B cell (primary cell): ENCODE data around the gene TBC1D1. TPM values are rescaled to one million over a fixed set of nuclear protein-coding genes. Genes with fewer than 3 reads are reported as not detected.

Experiments used
- ATAC-seq: fragments of 200-7000 bp; cut with Tn5 transposase; one replicate; pipeline ENCODE4 v1.10.0; 2021; ENCODE audit warnings: low read depth, mild to moderate bottlenecking, moderate number of reproducible peaks, moderate library complexity
- CTCF ChIA-PET: fragments of 350-600 bp; sonication (Branson Sonifier 250); formaldehyde crosslinking; loops from one replicate; lab custom pipeline; 2021; ENCODE audit warnings: antibody characterized with exemption, inconsistent platforms; lab: Charles Lee
- POLR2A ChIA-PET: fragments of 350-600 bp; sonication (Branson Sonifier 250); formaldehyde crosslinking; loops from one replicate; lab custom pipeline; 2021; ENCODE audit warnings: antibody characterized with exemption; lab: Charles Lee
- DNase-seq: peaks from one replicate; pipeline ENCODE4 v3.0.0; 2013
- H2AFZ ChIP-seq: 2 replicates; pipeline ENCODE4 v1.6.1; 2012; ENCODE audit warnings: mild to moderate bottlenecking, low read depth, low read length; ENCODE audit not compliant: insufficient read depth, poor library complexity, severe bottlenecking
- H3K27ac ChIP-seq, 2 donors: 1 replicate in 1 of 2; 2 replicates in 1 of 2; pipeline ENCODE4 v1.5.1; 2012 to 2013; ENCODE audit warnings: low read length in 2 of 2, mild to moderate bottlenecking in 2 of 2, moderate library complexity in 1 of 2
- H3K27me3 ChIP-seq, 4 experiments: fragments of 200-600 bp in 1 of 4; sonication (generic) in 1 of 4; replicated peaks in 1 of 4; 1 replicate in 2 of 4; 2 replicates in 2 of 4; pipeline versions ENCODE4 v1.6.1 to v1.7.0; 2013 to 2016; ENCODE audit warnings: low read length in 3 of 4, mild to moderate bottlenecking in 2 of 4, mixed read lengths in 1 of 4, moderate library complexity in 1 of 4; ENCODE audit not compliant: insufficient read depth in 4 of 4, control insufficient read depth in 3 of 4; ENCODE audit errors: control extremely low read depth in 1 of 4
- H3K36me3 ChIP-seq, 2 experiments: replicated peaks in 1 of 2; 1 replicate in 1 of 2; 2 replicates in 1 of 2; pipeline versions ENCODE4 v1.6.1 to v1.7.1; 2013; ENCODE audit warnings: low read length in 1 of 2; ENCODE audit not compliant: insufficient read depth in 2 of 2, control insufficient read depth in 1 of 2; ENCODE audit errors: control extremely low read depth in 1 of 2, extremely low read depth in 1 of 2
- H3K4me1 ChIP-seq, 2 donors: fragments of 200-600 bp in 1 of 2; sonication (generic) in 1 of 2; 1 replicate in 1 of 2; 2 replicates in 1 of 2; pipeline versions ENCODE4 v1.5.1 to v1.6.1; 2013 to 2017; ENCODE audit warnings: low read length in 2 of 2; ENCODE audit not compliant: control insufficient read depth in 2 of 2, insufficient read depth in 2 of 2
- H3K4me2 ChIP-seq: replicated peaks from 2 replicates; pipeline ENCODE3; 2012; ENCODE audit warnings: mild to moderate bottlenecking, low read depth, low read length; ENCODE audit not compliant: poor library complexity, severe bottlenecking
- H3K4me3 ChIP-seq, 5 experiments: fragments of 200-600 bp in 1 of 5; sonication (generic) in 1 of 5; 1 replicate in 3 of 5; 2 replicates in 2 of 5; pipeline versions ENCODE4 v1.5.1 to v1.7.0; 2011 to 2016; ENCODE audit warnings: low read length in 4 of 5, mild to moderate bottlenecking in 4 of 5, low read depth in 2 of 5, control low read depth in 1 of 5, moderate library complexity in 1 of 5; ENCODE audit not compliant: insufficient read depth in 1 of 5; ENCODE audit errors: control extremely low read depth in 1 of 5, extremely low read depth in 1 of 5
- H3K79me2 ChIP-seq: fragments of 200-600 bp; sonication (generic); one replicate; pipeline ENCODE4 v1.6.0; 2016; ENCODE audit warnings: low read length; ENCODE audit not compliant: control insufficient read depth, insufficient read depth
- H3K9ac ChIP-seq: fragments of 200-600 bp; sonication (generic); 2 replicates; pipeline ENCODE4 v1.6.1; 2017; ENCODE audit warnings: mild to moderate bottlenecking, low read length, moderate library complexity
- H3K9me3 ChIP-seq, 3 donors: one replicate each; pipeline versions ENCODE4 v1.6.1 to v1.7.1; 2013; ENCODE audit warnings: low read length in 2 of 3; ENCODE audit not compliant: control insufficient read depth in 2 of 3, insufficient read depth in 1 of 3; ENCODE audit errors: control extremely low read depth in 1 of 3
- H4K20me1 ChIP-seq: 2 replicates; pipeline ENCODE4 v1.6.0; 2012; ENCODE audit warnings: mild to moderate bottlenecking, low read length; ENCODE audit not compliant: insufficient read depth, control insufficient read depth, poor library complexity, severe bottlenecking
- H3K27ac Mint-ChIP-seq: one replicate; pipeline ENCODE4 v1.8.0; 2021; ENCODE audit warnings: mixed read lengths
- H3K27me3 Mint-ChIP-seq: one replicate; pipeline ENCODE4 v1.8.0; 2021; ENCODE audit warnings: mixed read lengths
- H3K4me1 Mint-ChIP-seq: one replicate; pipeline ENCODE4 v1.8.0; 2021; ENCODE audit warnings: mixed read lengths
- H3K4me3 Mint-ChIP-seq: one replicate; pipeline ENCODE4 v1.8.0; 2021; ENCODE audit warnings: mixed read lengths
- H3K9me3 Mint-ChIP-seq: one replicate; pipeline ENCODE4 v1.8.0; 2022; ENCODE audit warnings: mixed read lengths; ENCODE audit not compliant: insufficient read depth
- EZH2 ChIP-seq: IDR thresholded peaks from 2 replicates; pipeline ENCODE4 v1.6.1; 2012; ENCODE audit warnings: borderline replicate concordance, low read depth, mild to moderate bottlenecking, moderate library complexity, low read length; ENCODE audit not compliant: insufficient read depth, poor library complexity, severe bottlenecking
- WGBS: methylation state at CpG from one replicate; pipeline ENCODE4 v1.1.5; 2013; ENCODE audit warnings: missing lambda C conversion rate; ENCODE audit not compliant: insufficient coverage; 5-methylcytosine and 5-hydroxymethylcytosine counted together
- intact Hi-C: fragments of 100-400 bp; cut with micrococcal nuclease; formaldehyde crosslinking; loops from one replicate; pipeline ENCODE4 v1.10.0; 2022
- polyA plus RNA-seq: library from polyadenylated mRNA; depleted of rRNA; stranded (reverse); fragments of >200 nt; gene quantifications from 2 replicates; pipeline ENCODE4 v1.2.3, GENCODE V29; 2012
- total RNA-seq, 2 donors: library from RNA; stranded (reverse); fragments of 120-200 nt in 1 of 2; gene quantifications; 1 replicate in 1 of 2; 2 replicates in 1 of 2; pipeline versions ENCODE4 v1.2.3 to v1.2.4, GENCODE V29; 2013 to 2022
- TF ChIP-seq, protein P1 (sequence below): fragments of 200-600 bp; IDR thresholded peaks from one replicate; pipeline ENCODE4 v1.8.0; 2022; ENCODE audit warnings: antibody characterized with exemption, mild to moderate bottlenecking

Gene TBC1D1
- total and polyA plus RNA-seq, 2 donors (not counting 1 experiment from before 2014, with no cell fraction given): 88.2 to 98.7 TPM

DNA sequence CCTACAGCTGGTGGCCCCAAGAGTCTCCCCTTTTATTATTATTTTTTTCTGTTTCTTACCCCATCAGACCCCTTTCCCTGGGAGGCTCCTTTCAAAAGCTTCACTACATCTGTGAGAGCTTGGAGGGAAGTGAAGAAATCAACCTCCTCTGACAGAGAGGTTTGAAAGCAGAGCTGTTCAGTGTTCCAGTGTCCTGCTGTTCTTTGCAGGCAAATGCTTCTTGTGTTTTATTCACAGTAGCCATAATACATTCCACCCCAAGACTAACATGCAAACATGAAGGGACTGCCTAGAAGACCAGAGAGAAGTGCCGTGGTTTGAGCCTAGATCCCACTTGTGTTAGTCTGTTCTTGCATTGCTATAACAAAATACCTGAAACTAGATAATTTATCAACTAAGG, 261.4 kb downstream of the TBC1D1 start:
- no peak for DNase-seq
- no peak overlapping the region for H3K4me2 ChIP-seq
- H3K4me1 Mint-ChIP-seq: peaks cover 26% of the 10 kb centered on the region
- CTCF ChIA-PET: no interaction called here
- H3K9me3 ChIP-seq: peaks cover 0 to 3% (median 0%) of the 10 kb centered on the region in 3 donors
- H3K4me1 ChIP-seq: peaks cover 18 to 25% of the 10 kb centered on the region in 2 donors
- H3K27ac ChIP-seq: no peak overlapping the region
- H3K9me3 Mint-ChIP-seq: no peaks in the 10 kb centered on the region
- H3K4me3 ChIP-seq: no peak overlapping the region
- POLR2A ChIA-PET: no interaction called here
- no CpG with 5 or more reads among the region's 1 CpG for WGBS
- intact Hi-C loops: no loop called here
- no peak overlapping the region for H3K27ac Mint-ChIP-seq
- no peak overlapping the region for H3K9ac ChIP-seq
- H3K27me3 ChIP-seq: no peaks in the 10 kb centered on the region
- TF ChIP-seq, protein P1, sequence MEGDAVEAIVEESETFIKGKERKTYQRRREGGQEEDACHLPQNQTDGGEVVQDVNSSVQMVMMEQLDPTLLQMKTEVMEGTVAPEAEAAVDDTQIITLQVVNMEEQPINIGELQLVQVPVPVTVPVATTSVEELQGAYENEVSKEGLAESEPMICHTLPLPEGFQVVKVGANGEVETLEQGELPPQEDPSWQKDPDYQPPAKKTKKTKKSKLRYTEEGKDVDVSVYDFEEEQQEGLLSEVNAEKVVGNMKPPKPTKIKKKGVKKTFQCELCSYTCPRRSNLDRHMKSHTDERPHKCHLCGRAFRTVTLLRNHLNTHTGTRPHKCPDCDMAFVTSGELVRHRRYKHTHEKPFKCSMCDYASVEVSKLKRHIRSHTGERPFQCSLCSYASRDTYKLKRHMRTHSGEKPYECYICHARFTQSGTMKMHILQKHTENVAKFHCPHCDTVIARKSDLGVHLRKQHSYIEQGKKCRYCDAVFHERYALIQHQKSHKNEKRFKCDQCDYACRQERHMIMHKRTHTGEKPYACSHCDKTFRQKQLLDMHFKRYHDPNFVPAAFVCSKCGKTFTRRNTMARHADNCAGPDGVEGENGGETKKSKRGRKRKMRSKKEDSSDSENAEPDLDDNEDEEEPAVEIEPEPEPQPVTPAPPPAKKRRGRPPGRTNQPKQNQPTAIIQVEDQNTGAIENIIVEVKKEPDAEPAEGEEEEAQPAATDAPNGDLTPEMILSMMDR: no peak
- TF ChIP-seq EZH2: no peak
- ATAC-seq: no peak
- no peak overlapping the region for H3K4me3 Mint-ChIP-seq
- no peaks in the 10 kb centered on the region for H3K79me2 ChIP-seq
- H3K27me3 Mint-ChIP-seq: no peaks in the 10 kb centered on the region
- no peaks in the 10 kb centered on the region for H4K20me1 ChIP-seq
- H2AFZ ChIP-seq: no peak overlapping the region
- no peaks in the 10 kb centered on the region for H3K36me3 ChIP-seq

DNA sequence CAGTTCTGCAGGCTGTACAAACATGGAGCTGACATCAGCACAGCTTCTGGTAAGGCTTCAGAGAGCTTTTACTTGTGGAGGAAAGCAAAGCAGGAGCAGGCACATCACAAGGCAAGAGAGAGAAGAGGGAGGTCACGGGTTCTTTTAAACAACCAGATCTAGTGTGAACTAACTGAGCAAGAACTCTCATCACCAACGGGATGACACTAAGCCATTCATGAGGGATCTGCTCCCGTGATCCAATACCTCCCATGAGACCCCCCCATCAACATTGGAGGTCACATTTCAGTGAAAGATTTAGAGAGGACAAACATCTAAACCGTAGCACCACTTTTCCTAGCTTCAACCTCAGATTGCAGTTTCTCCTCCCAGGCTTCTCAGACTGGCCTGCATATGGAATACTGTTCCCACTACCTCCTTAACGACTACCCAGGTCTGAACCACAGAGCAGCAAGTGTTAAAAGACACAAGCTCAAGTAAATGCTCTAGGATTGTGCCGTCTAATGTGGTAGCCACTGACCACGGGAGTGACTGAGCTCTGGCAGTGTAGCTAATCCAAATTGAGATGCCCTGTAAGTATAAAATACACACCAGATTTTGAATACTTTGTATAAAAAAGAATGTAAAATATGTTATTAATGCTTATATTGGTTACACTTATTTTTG, 262.0 kb downstream of the TBC1D1 start:
- H3K4me1 ChIP-seq: peaks cover 18 to 25% of the 10 kb centered on the region in 2 donors
- no peaks in the 10 kb centered on the region for H4K20me1 ChIP-seq
- intact Hi-C loops: no loop called here
- no peaks in the 10 kb centered on the region for H3K27me3 Mint-ChIP-seq
- no peaks in the 10 kb centered on the region for H3K9me3 Mint-ChIP-seq
- no peaks in the 10 kb centered on the region for H3K27me3 ChIP-seq
- no peaks in the 10 kb centered on the region for H3K79me2 ChIP-seq
- POLR2A ChIA-PET: no interaction called here
- H3K36me3 ChIP-seq: no peaks in the 10 kb centered on the region
- no peak overlapping the region for H3K27ac ChIP-seq
- no peak overlapping the region for H3K4me2 ChIP-seq
- H3K27ac Mint-ChIP-seq: no peak overlapping the region
- H3K4me3 Mint-ChIP-seq: no peak overlapping the region
- 90% methylated on average over 3 of the region's 7 CpGs for WGBS
- ATAC-seq (no peak), DNase-seq (no peak)
- CTCF ChIA-PET: no interaction called here
- no peak overlapping the region for H3K9ac ChIP-seq
- no peak overlapping the region for H3K4me3 ChIP-seq
- peaks cover 26% of the 10 kb centered on the region for H3K4me1 Mint-ChIP-seq
- TF ChIP-seq, protein P1: no peak
- TF ChIP-seq EZH2: no peak
- H2AFZ ChIP-seq: no peak overlapping the region
- peaks cover 0 to 3% (median 0%) of the 10 kb centered on the region in 3 donors for H3K9me3 ChIP-seq
